ENCODE measurements around the gene SLC25A11. TPM values are rescaled to one million over a fixed set of nuclear protein-coding genes. Genes with fewer than 3 reads are reported as not detected.

The SLC25A11 gene
- total RNA-seq: 56.2 TPM

- Histone ChIP-seq H3K9me3 (no peaks in the 10 kb centered on the region), H3K4me3 (peak within 1 kb of the TSS; percentile 79 to 82), H3K4me1 (peaks cover 11 to 32% of the 10 kb centered on the region in 2 donors), H3K27ac (peak within 1 kb of the TSS; percentile 88 to 92), H3K36me3 (peaks cover 39 to 51% of the 10 kb centered on the region in 2 donors), H3K27me3 (no peaks in the 10 kb centered on the region)
- TF ChIP-seq, protein P1, sequence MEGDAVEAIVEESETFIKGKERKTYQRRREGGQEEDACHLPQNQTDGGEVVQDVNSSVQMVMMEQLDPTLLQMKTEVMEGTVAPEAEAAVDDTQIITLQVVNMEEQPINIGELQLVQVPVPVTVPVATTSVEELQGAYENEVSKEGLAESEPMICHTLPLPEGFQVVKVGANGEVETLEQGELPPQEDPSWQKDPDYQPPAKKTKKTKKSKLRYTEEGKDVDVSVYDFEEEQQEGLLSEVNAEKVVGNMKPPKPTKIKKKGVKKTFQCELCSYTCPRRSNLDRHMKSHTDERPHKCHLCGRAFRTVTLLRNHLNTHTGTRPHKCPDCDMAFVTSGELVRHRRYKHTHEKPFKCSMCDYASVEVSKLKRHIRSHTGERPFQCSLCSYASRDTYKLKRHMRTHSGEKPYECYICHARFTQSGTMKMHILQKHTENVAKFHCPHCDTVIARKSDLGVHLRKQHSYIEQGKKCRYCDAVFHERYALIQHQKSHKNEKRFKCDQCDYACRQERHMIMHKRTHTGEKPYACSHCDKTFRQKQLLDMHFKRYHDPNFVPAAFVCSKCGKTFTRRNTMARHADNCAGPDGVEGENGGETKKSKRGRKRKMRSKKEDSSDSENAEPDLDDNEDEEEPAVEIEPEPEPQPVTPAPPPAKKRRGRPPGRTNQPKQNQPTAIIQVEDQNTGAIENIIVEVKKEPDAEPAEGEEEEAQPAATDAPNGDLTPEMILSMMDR (IDR thresholded peaks at IDR 0.05): no peak
- intact Hi-C loops (cut with DNase I): loop anchor here (1.0 to 5.0 kb wide), 5 partner anchors 8 to 57 kb away; partner anchors contain the start of genes CAMTA2, CHRNE, INCA1 and KIF1C
- peak; percentile 91 to 98 for DNase-seq (ENCODE audit: low spot score in 2 of 2)
Observed at GRCh38 chr17:4939796-4940554, at the start of gene SLC25A11, which contains the start of gene RNF167. Gene SLC25A11 (minus strand): TSS chr17:4940046. CDS start chr17:4939910, 136 bp downstream. Gene RNF167 (plus strand): TSS chr17:4940268. CDS start chr17:4940910, 642 bp downstream.

- peaks cover 0 to 22% of the 10 kb centered on the region in 2 donors for H3K4me1 ChIP-seq
- peaks cover 11% of the 10 kb centered on the region in 2 donors for H3K36me3 ChIP-seq
- TF ChIP-seq, protein P1 (IDR thresholded peaks at IDR 0.05): no peak
- peak overlapping the region; percentile 86 to 91 for H3K4me3 ChIP-seq
- H3K27ac ChIP-seq: peak overlapping the region; percentile 91 to 95
- no peaks in the 10 kb centered on the region for H3K9me3 ChIP-seq
- DNase-seq (ENCODE audit: low spot score in 2 of 2): no peak
- intact Hi-C loops (cut with DNase I): loop anchor here (1.0 to 5.0 kb wide), 3 partner anchors 9 to 81 kb away; partner anchors contain the start of genes INCA1, KIF1C, RNF167 and SLC25A11
- H3K27me3 ChIP-seq: no peaks in the 10 kb centered on the region
Observed at GRCh38 chr17:4987767-4988567, 48.1 kb upstream of the SLC25A11 start.

- peak; percentile 62 to 95 for DNase-seq (ENCODE audit: low spot score in 2 of 2)
- peak within 1 kb of the TSS; percentile 86 to 91 for H3K4me3 ChIP-seq
- intact Hi-C loops (cut with DNase I): loop anchor here (5.0 kb wide), 2 partner anchors 45 to 80 kb away; partner anchors contain the start of genes RNF167 and SLC25A11
- H3K27ac ChIP-seq: peak within 1 kb of the TSS; percentile 91 to 95
- TF ChIP-seq, protein P1 (IDR thresholded peaks at IDR 0.05): peak; percentile 80 to 91 (median 87)
- H3K27me3 ChIP-seq: no peaks in the 10 kb centered on the region
- H3K4me1 ChIP-seq: peaks cover 0 to 22% of the 10 kb centered on the region in 2 donors
- H3K36me3 ChIP-seq: peaks cover 18 to 19% of the 10 kb centered on the region in 2 donors
- no peaks in the 10 kb centered on the region for H3K9me3 ChIP-seq
Observed at GRCh38 chr17:4986951-4987766, 47.3 kb upstream of the SLC25A11 start, which contains the start of gene CAMTA2. Gene CAMTA2 (minus strand): TSS chr17:4987675. CDS start chr17:4986222, 1,453 bp downstream.

- H3K9me3 ChIP-seq: no peaks in the 10 kb centered on the region
- peaks cover 0 to 22% of the 10 kb centered on the region in 2 donors for H3K4me1 ChIP-seq
- TF ChIP-seq, protein P1 (IDR thresholded peaks at IDR 0.05): no peak
- intact Hi-C loops (cut with DNase I): loop anchor here (5.0 kb wide), 2 partner anchors 44 to 79 kb away; partner anchors contain the start of genes RNF167 and SLC25A11
- H3K36me3 ChIP-seq: peaks cover 22 to 24% of the 10 kb centered on the region in 2 donors
- H3K4me3 ChIP-seq: peak overlapping the region; percentile 86 to 91
- no peaks in the 10 kb centered on the region for H3K27me3 ChIP-seq
- no peak for DNase-seq (ENCODE audit: low spot score in 2 of 2)
- peak overlapping the region; percentile 91 to 95 for H3K27ac ChIP-seq
Observed at GRCh38 chr17:4986403-4986802, 46.6 kb upstream of the SLC25A11 start.

Data from ascending aorta (tissue), 2 donors.